NT2/D1 (cell line): ENCODE measurements around the gene CTSH.
"Not testable (repeated sequence)": the region's sequence is repeated elsewhere in the genome, so short reads cannot be mapped to it uniquely, and the experiment has no call there.

Experiments used
- DNase-seq: peaks from one replicate; pipeline ENCODE4 v3.0.0-alpha.2; 2011; ENCODE audit warnings: low read depth, low spot score
- H3K27me3 ChIP-seq: 2 replicates; pipeline ENCODE4 v1.6.0; 2011; ENCODE audit warnings: mild to moderate bottlenecking; ENCODE audit not compliant: insufficient read length, insufficient read depth
- H3K36me3 ChIP-seq: 2 replicates; pipeline ENCODE4 v1.6.1; 2011; ENCODE audit warnings: mild to moderate bottlenecking, low read length, mixed read lengths; ENCODE audit not compliant: insufficient read depth, insufficient read length
- H3K4me1 ChIP-seq: 2 replicates; pipeline ENCODE4 v1.5.1; 2011; ENCODE audit not compliant: insufficient read depth, insufficient read length
- H3K4me3 ChIP-seq: 2 replicates; pipeline ENCODE4 v1.5.1; 2011; ENCODE audit warnings: low read depth; ENCODE audit not compliant: insufficient read length
- H3K9ac ChIP-seq: 2 replicates; pipeline ENCODE4 v1.6.0; 2011; ENCODE audit warnings: low read depth; ENCODE audit not compliant: insufficient read length
- H3K9me3 ChIP-seq: 2 replicates; pipeline ENCODE4 v1.5.1; 2011; ENCODE audit warnings: mild to moderate bottlenecking, low read length; ENCODE audit not compliant: insufficient read depth
- SUZ12 ChIP-seq: IDR thresholded peaks from 2 replicates; pipeline ENCODE4 v1.6.1; 2011; ENCODE audit not compliant: insufficient read length, insufficient read depth; ENCODE audit errors: extremely low read depth
- YY1 ChIP-seq: IDR thresholded peaks from 2 replicates; pipeline ENCODE4 v1.6.1; 2011; ENCODE audit not compliant: insufficient read length, insufficient read depth
- ZNF274 ChIP-seq: IDR thresholded peaks from 2 replicates; pipeline ENCODE4 v1.6.1; 2011; ENCODE audit warnings: mild to moderate bottlenecking, low read depth, low read length

CTSH gene

DNA sequence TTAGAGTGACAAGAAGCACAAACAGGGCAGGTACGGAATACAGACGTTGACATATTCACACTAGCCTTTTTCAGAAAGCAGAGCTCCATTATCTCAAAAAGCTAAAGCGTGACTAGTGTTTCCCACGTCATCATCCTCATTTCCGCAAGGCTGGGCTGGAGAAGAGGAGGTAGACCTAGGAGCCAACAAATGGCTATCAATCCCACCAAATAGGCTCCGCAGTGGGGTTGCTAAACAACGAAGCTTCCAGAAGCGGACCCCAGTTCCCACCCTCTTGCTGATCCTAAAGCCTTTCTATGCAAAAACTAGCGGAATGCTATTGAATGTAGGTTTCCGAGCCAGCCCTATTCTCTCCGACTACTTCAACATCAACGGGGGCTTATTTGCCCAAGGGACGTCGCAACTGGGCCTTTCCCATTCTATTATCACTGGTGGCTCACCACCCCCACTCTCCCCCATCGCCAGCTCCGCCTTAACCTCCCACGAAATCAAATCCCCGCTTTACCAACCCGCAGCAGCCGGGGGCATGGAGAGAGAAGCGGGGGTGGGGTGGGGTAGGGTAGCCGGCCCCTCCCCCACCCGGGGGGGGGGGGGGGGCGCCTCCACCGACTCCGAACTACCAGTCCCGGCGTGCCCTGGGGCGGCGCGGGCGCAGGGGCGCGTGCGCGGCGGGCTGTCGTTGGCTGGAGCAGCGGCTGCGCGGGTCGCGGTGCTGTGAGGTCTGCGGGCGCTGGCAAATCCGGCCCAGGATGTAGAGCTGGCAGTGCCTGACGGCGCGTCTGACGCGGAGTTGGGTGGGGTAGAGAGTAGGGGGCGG is 72.5 kb downstream of the CTSH start, which contains the start of gene MORF4L1:
MORF4L1 (plus strand) TSS at position 736 of the 817 bp plus-strand sequence. CDS start 128 bp downstream, outside the sequence.
- no peaks in the 10 kb centered on the region for H3K27me3 ChIP-seq
- H3K4me3 ChIP-seq = peak within 1 kb of the TSS; percentile 100
- H3K4me1 ChIP-seq = no peaks in the 10 kb centered on the region
- TF ChIP-seq YY1 = no peak
- TF ChIP-seq ZNF274 = no peak
- TF ChIP-seq SUZ12 = no peak
- H3K9me3 ChIP-seq = no peaks in the 10 kb centered on the region
- peak within 1 kb of the TSS; percentile 100 for H3K9ac ChIP-seq
- DNase-seq = peak; percentile 95
- peaks cover 5% of the 10 kb centered on the region for H3K36me3 ChIP-seq

- H3K27me3 ChIP-seq, DNase-seq, H3K9me3 ChIP-seq, H3K4me3 ChIP-seq, H3K36me3 ChIP-seq, H3K4me1 ChIP-seq: not testable (repeated sequence)
- peak overlapping the region; percentile 83 for H3K9ac ChIP-seq
These were observed 73.2 kb downstream of the CTSH start for GRCh38 chr15:78871483-78872127.
